Measurements from ENCODE around the gene AP3B1. TPM values are rescaled to one million over a fixed set of nuclear protein-coding genes. Genes with fewer than 3 reads are reported as not detected.

AP3B1 gene
- total RNA-seq, 1 experiment from 2014 or later: 41.8 TPM

DNA sequence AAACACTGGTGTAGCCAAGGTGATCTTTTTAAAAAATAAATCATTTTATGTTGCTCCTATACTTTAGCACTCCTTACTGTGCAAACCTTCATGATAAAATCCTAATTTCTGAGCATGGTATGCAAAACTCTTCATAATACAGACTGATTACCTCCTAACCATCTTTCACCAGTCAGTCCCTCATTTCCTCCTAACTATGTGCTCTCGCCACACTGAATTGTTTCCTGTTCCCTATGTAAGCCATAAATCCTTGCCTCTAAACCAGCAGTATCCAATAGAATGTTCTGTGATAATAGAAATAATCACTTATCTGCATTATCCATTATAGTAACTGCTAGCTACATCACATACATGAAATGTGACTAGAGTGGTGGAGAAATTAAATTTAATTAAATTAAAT, 10.7 kb downstream of the AP3B1 start:
- H3K4me2 ChIP-seq (ENCODE audit: insufficient read depth, insufficient read length, low read length): no peak overlapping the region
- no peak overlapping the region for H4K5ac ChIP-seq (ENCODE audit: insufficient read length, low read depth, low read length)
- no CpG with 5 or more reads among the region's 1 CpG for WGBS (ENCODE audit: extremely low coverage, insufficient read length, low lambda C conversion rate)
- no peak overlapping the region for H2BK20ac ChIP-seq (ENCODE audit: low read depth, low read length, poor library complexity, severe bottlenecking)
- H3K9ac ChIP-seq (ENCODE audit: extremely low read depth, insufficient read length, low read length): no peak overlapping the region
- H3K14ac ChIP-seq (ENCODE audit: insufficient read depth, low read length): no peak overlapping the region
- Mint-ChIP-seq H3K36me3 (ENCODE audit: insufficient read depth in 1 of 3, low read depth in 3 of 3) (0 out of 7 replicates have a peak, but pooled peaks cover 0 to 3% (median 0%) of the 10 kb centered on the region in 3 experiments), H3K4me3 (no peak overlapping the region), H3K4me1 (peaks cover 21 to 28% of the 10 kb centered on the region in 2 experiments), H3K27me3 (ENCODE audit: low read depth) (no peaks in the 10 kb centered on the region), H3K9me3 (no peaks in the 10 kb centered on the region), H3K27ac (peak overlapping the region in 1 of 3 experiments; percentile 6; a peak in 1 of 7 replicates)
- no peak overlapping the region for H4K91ac ChIP-seq (ENCODE audit: insufficient read length, low read depth, low read length)
- DNase-seq: no peak
- no peak overlapping the region for H3K18ac ChIP-seq (ENCODE audit: insufficient read length, low read depth, low read length)
- no peak overlapping the region for H2BK5ac ChIP-seq (ENCODE audit: insufficient read length, low read length)
- no peak overlapping the region for H3K56ac ChIP-seq (ENCODE audit: insufficient read length, low read depth, low read length)
- H3K4ac ChIP-seq (ENCODE audit: low read depth, low read length): no peak overlapping the region
- H2AFZ ChIP-seq (ENCODE audit: low read length): no peak overlapping the region
- peaks cover 7% of the 10 kb centered on the region; the same call in 1 of the 2 replicates for H3K79me2 ChIP-seq (ENCODE audit: insufficient read depth, low read length)
- TF ChIP-seq, protein P1, sequence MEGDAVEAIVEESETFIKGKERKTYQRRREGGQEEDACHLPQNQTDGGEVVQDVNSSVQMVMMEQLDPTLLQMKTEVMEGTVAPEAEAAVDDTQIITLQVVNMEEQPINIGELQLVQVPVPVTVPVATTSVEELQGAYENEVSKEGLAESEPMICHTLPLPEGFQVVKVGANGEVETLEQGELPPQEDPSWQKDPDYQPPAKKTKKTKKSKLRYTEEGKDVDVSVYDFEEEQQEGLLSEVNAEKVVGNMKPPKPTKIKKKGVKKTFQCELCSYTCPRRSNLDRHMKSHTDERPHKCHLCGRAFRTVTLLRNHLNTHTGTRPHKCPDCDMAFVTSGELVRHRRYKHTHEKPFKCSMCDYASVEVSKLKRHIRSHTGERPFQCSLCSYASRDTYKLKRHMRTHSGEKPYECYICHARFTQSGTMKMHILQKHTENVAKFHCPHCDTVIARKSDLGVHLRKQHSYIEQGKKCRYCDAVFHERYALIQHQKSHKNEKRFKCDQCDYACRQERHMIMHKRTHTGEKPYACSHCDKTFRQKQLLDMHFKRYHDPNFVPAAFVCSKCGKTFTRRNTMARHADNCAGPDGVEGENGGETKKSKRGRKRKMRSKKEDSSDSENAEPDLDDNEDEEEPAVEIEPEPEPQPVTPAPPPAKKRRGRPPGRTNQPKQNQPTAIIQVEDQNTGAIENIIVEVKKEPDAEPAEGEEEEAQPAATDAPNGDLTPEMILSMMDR (conservative IDR thresholded peaks at IDR 0.05): no peak
- no peak overlapping the region for H3T11ph ChIP-seq (ENCODE audit: low read length)
- H2BK120ac ChIP-seq (ENCODE audit: low read depth, low read length, poor library complexity, severe bottlenecking): no peak overlapping the region
- H3K79me1 ChIP-seq (ENCODE audit: insufficient read depth, low read depth, low read length, poor library complexity, severe bottlenecking): peaks cover 5% of the 10 kb centered on the region
- H3K23me2 ChIP-seq (ENCODE audit: insufficient read length, low read depth, low read length, poor library complexity, severe bottlenecking): no peaks in the 10 kb centered on the region
- no peaks in the 10 kb centered on the region for H3K27me3 ChIP-seq (ENCODE audit: insufficient read depth, low read length)
- H3K27ac ChIP-seq (ENCODE audit: insufficient read length, low read depth, low read length): no peak overlapping the region
- no peaks in the 10 kb centered on the region for H3K9me3 ChIP-seq (ENCODE audit: control insufficient read depth, low read depth, low read length)
- H3K23ac ChIP-seq (ENCODE audit: insufficient read length, low read depth, low read length): no peak overlapping the region
- no peak overlapping the region for H4K8ac ChIP-seq (replicated peaks; ENCODE audit: insufficient read length, low read depth, low read length)
- H3K4me1 ChIP-seq (ENCODE audit: insufficient read depth, low read length): peaks cover 4% of the 10 kb centered on the region; the same call in 1 of the 2 replicates
- H2BK15ac ChIP-seq (ENCODE audit: low read depth, low read length): no peak overlapping the region
- no peaks in the 10 kb centered on the region for H4K20me1 ChIP-seq (ENCODE audit: control insufficient read depth, insufficient read depth, insufficient read length)
- H2AK5ac ChIP-seq (ENCODE audit: insufficient read length, low read length): no peak overlapping the region
- H2BK12ac ChIP-seq (ENCODE audit: insufficient read length, low read depth, low read length): no peak overlapping the region

All from H9 (cell line).